PC-3 (cell line): ENCODE measurements around the gene CIAO3. TPM values are rescaled to one million over a fixed set of nuclear protein-coding genes. Genes with fewer than 3 reads are reported as not detected.

ENCODE experiments used
- ATAC-seq: fragments of 200-7000 bp; cut with Tn5 transposase; 2 replicates; pipeline ENCODE4 v1.9.1; 2020; ENCODE audit warnings: mild to moderate bottlenecking, moderate library complexity
- BruUV-seq: library from RNA; stranded (reverse); fragments of 400-500 nt; replicated peaks from 2 replicates; lab custom pipeline; 2021; lab: Mats Ljungman, UMichigan
- CTCF ChIA-PET: fragments of 300-600 bp; sonication (Branson Sonifier 250); formaldehyde crosslinking; loops from one replicate; lab custom pipeline; 2022; ENCODE audit warnings: antibody characterized with exemption; lab: Charles Lee
- POLR2A ChIA-PET: fragments of 300-600 bp; sonication (Branson Sonifier 250); formaldehyde crosslinking; loops from one replicate; lab custom pipeline; 2022; ENCODE audit warnings: antibody characterized with exemption; ENCODE audit not compliant: unreplicated experiment; lab: Charles Lee
- DNase-seq: peaks from one replicate; pipeline ENCODE4 v3.0.0-alpha.2; 2015
- H2AFZ ChIP-seq: fragments of 300-600 bp; sonication (generic); 2 replicates; pipeline ENCODE4 v1.6.0; 2016; ENCODE audit warnings: antibody characterized with exemption, low read length
- H3F3A ChIP-seq: fragments of 300-600 bp; sonication (generic); one replicate; pipeline ENCODE4 v1.6.0; 2017; ENCODE audit warnings: antibody characterized with exemption, low read length, control low read depth, mild to moderate bottlenecking; ENCODE audit not compliant: unreplicated experiment
- H3K27ac ChIP-seq: fragments of 300-600 bp; sonication (generic); 2 replicates; pipeline ENCODE4 v1.5.1; 2016; ENCODE audit warnings: mild to moderate bottlenecking, low read length
- H3K27me3 ChIP-seq: fragments of 300-600 bp; sonication (generic); 2 replicates; pipeline ENCODE4 v1.6.1; 2016; ENCODE audit warnings: low read length, mixed read lengths
- H3K36me3 ChIP-seq: fragments of 300-600 bp; sonication (generic); 2 replicates; pipeline ENCODE4 v1.6.1; 2016; ENCODE audit warnings: low read depth, mixed run types, low read length, mixed read lengths
- H3K4me1 ChIP-seq: fragments of 300-600 bp; sonication (generic); 2 replicates; pipeline ENCODE4 v1.5.1; 2016; ENCODE audit warnings: low read length; ENCODE audit not compliant: insufficient read depth
- H3K4me2 ChIP-seq: fragments of 300-600 bp; sonication (generic); 2 replicates; pipeline ENCODE4 v1.6.0; 2016; ENCODE audit warnings: low read length
- H3K4me3 ChIP-seq: fragments of 300-600 bp; sonication (generic); 2 replicates; pipeline ENCODE4 v1.5.1; 2016; ENCODE audit warnings: mild to moderate bottlenecking, low read length, mixed read lengths
- H3K79me2 ChIP-seq: fragments of 300-600 bp; sonication (generic); 2 replicates; pipeline ENCODE4 v1.6.1; 2017; ENCODE audit warnings: low read length, mixed read lengths
- H3K9ac ChIP-seq: fragments of 300-600 bp; sonication (generic); 2 replicates; pipeline ENCODE4 v1.6.0; 2016; ENCODE audit warnings: mild to moderate bottlenecking, low read length
- H3K9me2 ChIP-seq: fragments of 300-600 bp; sonication (generic); replicated peaks from 2 replicates; pipeline ENCODE4 v1.6.1; 2016; ENCODE audit warnings: mixed run types, low read length, mixed read lengths
- H3K9me3 ChIP-seq: fragments of 300-600 bp; sonication (generic); 2 replicates; pipeline ENCODE4 v1.6.1; 2016; ENCODE audit warnings: low read length, mixed read lengths
- H4K20me1 ChIP-seq: fragments of 300-600 bp; sonication (generic); 2 replicates; pipeline ENCODE4 v1.6.1; 2016; ENCODE audit warnings: low read length, mixed read lengths
- EZH2 ChIP-seq: fragments of 300-600 bp; sonication (generic); IDR thresholded peaks from one replicate; pipeline ENCODE4 v1.6.1; 2017; ENCODE audit warnings: antibody characterized with exemption, mild to moderate bottlenecking, low read length; ENCODE audit not compliant: unreplicated experiment
- EZH2phosphoT487 ChIP-seq: fragments of 300-600 bp; sonication (generic); IDR thresholded peaks from 2 replicates; pipeline ENCODE4 v1.6.1; 2018; ENCODE audit warnings: mild to moderate bottlenecking, antibody characterized with exemption, low read length, borderline replicate concordance
- intact Hi-C: fragments of 100-400 bp; cut with micrococcal nuclease; formaldehyde crosslinking; loops from 2 replicates; pipeline ENCODE4 v1.9.0; 2023
- total RNA-seq: library from RNA; depleted of rRNA; stranded (reverse); fragments of >200 nt; gene quantifications from 2 replicates; pipeline ENCODE4 v1.2.3, GENCODE V29; 2014
- TF ChIP-seq, protein P1 (sequence below): fragments of 300-600 bp; sonication (generic); conservative IDR thresholded peaks from 2 replicates; pipeline ENCODE4 v1.5.1; 2017; ENCODE audit warnings: antibody characterized with exemption, low read depth, mild to moderate bottlenecking, low read length

CIAO3 gene
- total RNA-seq, 1 experiment from 2014 or later: 46.1 TPM

DNA sequence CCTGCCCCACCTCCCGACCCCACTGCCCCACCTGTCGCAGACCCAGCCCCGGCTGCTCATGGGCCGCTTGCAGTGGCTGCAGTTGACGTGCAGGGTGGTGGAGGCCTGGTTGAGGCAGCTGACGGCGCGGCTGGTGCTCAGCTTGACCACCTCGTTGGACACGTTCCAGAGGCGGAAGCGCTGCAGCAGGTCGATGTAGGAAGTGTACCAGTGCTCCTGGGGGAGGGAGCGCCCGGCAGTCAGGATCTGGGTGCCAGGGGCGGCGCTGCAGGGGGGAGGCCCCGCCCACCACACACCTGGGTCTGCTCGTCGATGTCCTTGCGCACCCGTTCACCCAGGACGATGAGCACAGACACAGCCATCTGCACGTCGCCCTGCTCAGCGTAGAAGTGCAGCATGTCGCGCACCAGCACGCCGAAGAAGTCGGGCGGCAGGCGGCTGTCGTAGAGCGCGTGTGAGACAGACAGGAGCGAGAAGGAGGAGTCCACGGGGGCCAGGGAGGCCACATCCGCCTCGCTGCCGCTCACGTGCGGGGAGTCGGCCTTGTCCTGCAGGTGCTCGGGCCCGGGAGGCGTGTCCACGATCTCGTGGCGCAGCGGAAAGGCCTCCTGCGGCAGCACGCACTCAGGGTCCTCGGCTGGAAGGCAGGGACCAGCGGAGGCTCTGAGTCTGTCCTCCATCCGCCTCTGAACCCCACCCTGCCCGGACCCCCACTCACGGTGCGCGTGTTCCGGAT lies 55.7 kb downstream of the CIAO3 start:
- BruUV-seq: no TSS peak
- TF ChIP-seq, protein P1, sequence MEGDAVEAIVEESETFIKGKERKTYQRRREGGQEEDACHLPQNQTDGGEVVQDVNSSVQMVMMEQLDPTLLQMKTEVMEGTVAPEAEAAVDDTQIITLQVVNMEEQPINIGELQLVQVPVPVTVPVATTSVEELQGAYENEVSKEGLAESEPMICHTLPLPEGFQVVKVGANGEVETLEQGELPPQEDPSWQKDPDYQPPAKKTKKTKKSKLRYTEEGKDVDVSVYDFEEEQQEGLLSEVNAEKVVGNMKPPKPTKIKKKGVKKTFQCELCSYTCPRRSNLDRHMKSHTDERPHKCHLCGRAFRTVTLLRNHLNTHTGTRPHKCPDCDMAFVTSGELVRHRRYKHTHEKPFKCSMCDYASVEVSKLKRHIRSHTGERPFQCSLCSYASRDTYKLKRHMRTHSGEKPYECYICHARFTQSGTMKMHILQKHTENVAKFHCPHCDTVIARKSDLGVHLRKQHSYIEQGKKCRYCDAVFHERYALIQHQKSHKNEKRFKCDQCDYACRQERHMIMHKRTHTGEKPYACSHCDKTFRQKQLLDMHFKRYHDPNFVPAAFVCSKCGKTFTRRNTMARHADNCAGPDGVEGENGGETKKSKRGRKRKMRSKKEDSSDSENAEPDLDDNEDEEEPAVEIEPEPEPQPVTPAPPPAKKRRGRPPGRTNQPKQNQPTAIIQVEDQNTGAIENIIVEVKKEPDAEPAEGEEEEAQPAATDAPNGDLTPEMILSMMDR: no peak
- no peak for TF ChIP-seq EZH2phosphoT487
- TF ChIP-seq EZH2: no peak
- DNase-seq: no peak
- H3K9me2 ChIP-seq: no peaks in the 10 kb centered on the region
- peaks cover 34% of the 10 kb centered on the region for H3K4me1 ChIP-seq
- peaks cover 47% of the 10 kb centered on the region for H3K79me2 ChIP-seq
- intact Hi-C loops: no loop called here
- ChIA-PET POLR2A (no interaction called here), CTCF (no interaction called here)
- peaks cover 6% of the 10 kb centered on the region for H3K36me3 ChIP-seq
- peak overlapping the region; percentile 37; the same call in 1 of the 2 replicates for H3K4me2 ChIP-seq
- H4K20me1 ChIP-seq: peaks cover 10% of the 10 kb centered on the region; the same call in 1 of the 2 replicates
- no peak overlapping the region for H3K9ac ChIP-seq
- H2AFZ ChIP-seq: no peak overlapping the region
- H3K27me3 ChIP-seq: no peaks in the 10 kb centered on the region
- H3K27ac ChIP-seq: no peak overlapping the region
- H3K4me3 ChIP-seq: no peak overlapping the region
- no peak for ATAC-seq
- H3K9me3 ChIP-seq: no peaks in the 10 kb centered on the region
- no peaks in the 10 kb centered on the region for H3F3A ChIP-seq

DNA sequence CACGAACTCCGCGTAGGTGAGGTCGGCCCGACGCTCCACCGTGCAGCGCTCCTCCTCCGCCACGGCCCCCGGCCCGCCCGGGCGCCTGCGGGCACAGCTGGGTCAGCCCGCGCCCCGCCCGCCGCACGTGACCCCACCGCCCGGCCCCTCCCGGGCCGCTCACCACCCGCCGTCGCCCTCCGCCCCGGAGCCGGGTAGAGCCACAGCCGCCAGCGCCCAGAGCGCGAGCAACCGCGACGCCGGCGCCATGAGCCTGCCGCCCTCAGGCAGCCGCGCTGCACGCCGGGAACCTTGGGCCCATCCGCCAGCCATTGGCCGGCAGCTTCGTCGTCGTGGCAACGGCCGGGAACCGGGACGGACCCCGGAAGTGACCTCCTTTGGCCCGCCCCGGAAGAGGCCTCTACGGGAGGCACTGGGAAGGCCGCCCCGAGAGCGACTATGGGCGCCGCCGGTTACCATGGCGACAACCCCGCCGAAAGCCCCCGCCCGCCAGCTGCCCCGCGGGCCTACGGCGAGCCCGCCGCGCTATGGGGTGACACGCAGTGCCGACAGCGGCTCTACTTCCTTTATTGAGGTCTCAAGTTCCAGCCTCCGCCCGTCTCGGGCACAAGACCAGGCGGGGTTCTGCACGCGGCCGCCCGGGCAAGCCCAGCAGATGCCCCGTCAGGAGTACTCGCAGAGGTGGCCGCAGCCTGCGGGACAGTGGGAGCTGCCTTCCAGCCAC lies 56.6 kb downstream of the CIAO3 start, which contains the start of gene JMJD8:
JMJD8 (minus strand) TSS at position 264 of the 724 bp plus-strand sequence; CDS start at position 249, 15 bp downstream.
- Histone ChIP-seq H3K4me1 (peaks cover 30% of the 10 kb centered on the region), H2AFZ (0 out of 2 replicates have a peak within 1 kb of the TSS, but pooled peaks have one; percentile 50), H3K9me2 (no peaks in the 10 kb centered on the region), H3K79me2 (peaks cover 40% of the 10 kb centered on the region), H3K9ac (peak within 1 kb of the TSS; percentile 68), H3K27me3 (no peaks in the 10 kb centered on the region), H3K27ac (peak within 1 kb of the TSS; percentile 53), H3K36me3 (peaks cover 6% of the 10 kb centered on the region), H3K4me3 (peak within 1 kb of the TSS; percentile 78), H4K20me1 (peaks cover 10% of the 10 kb centered on the region; the same call in 1 of the 2 replicates), H3K4me2 (peak within 1 kb of the TSS; percentile 90), H3F3A (no peaks in the 10 kb centered on the region), H3K9me3 (no peaks in the 10 kb centered on the region)
- TF ChIP-seq EZH2phosphoT487 (no peak), EZH2 (no peak)
- TF ChIP-seq, protein P1: no peak
- DNase-seq (peak; percentile 94), ATAC-seq (peak; percentile 59)
- ChIA-PET POLR2A (no interaction called here), CTCF (no interaction called here)
- intact Hi-C loops: no loop called here
- BruUV-seq: no TSS peak
